H1 (cell line): Measurements from ENCODE around the gene AIMP1. TPM values are rescaled to one million over a fixed set of nuclear protein-coding genes. Genes with fewer than 3 reads are reported as not detected.

Source experiments
- CTCF ChIA-PET: fragments of 300-600 bp; sonication (Branson Sonifier 250); formaldehyde crosslinking; loops from one replicate; lab custom pipeline; 2021; ENCODE audit not compliant: partially characterized antibody; lab: Charles Lee
- POLR2A ChIA-PET: fragments of 300-600 bp; sonication (Branson Sonifier 250); formaldehyde crosslinking; loops from one replicate; lab custom pipeline; 2021; ENCODE audit warnings: inconsistent platforms; ENCODE audit not compliant: partially characterized antibody; lab: Charles Lee
- DNase-seq, 2 experiments: peaks; one replicate each; pipeline versions ENCODE4 v3.0.0 to v3.0.0-alpha.2; 2010 to 2022; ENCODE audit warnings: low spot score in 2 of 2, low read depth in 1 of 2, mixed read lengths in 1 of 2
- FAIRE-seq: peaks from 2 replicates; lab custom pipeline; 2011; peaks lifted over from hg19 to GRCh38; lab: Jason Lieb, UNC
- H2AFZ ChIP-seq: 2 replicates; pipeline ENCODE4 v1.8.1; 2012; ENCODE audit warnings: low read length, inconsistent platforms
- H2AK5ac ChIP-seq: 2 replicates; pipeline ENCODE4 v1.6.1; 2013; ENCODE audit warnings: low read depth, low read length
- H2BK120ac ChIP-seq: replicated peaks from 2 replicates; pipeline ENCODE3; 2013; ENCODE audit warnings: low read depth, low read length, inconsistent platforms
- H2BK12ac ChIP-seq: 2 replicates; pipeline ENCODE4 v1.6.1; 2013; ENCODE audit warnings: low read depth, low read length
- H2BK15ac ChIP-seq: 2 replicates; pipeline ENCODE4 v1.6.1; 2013; ENCODE audit warnings: low read length
- H2BK20ac ChIP-seq: 2 replicates; pipeline ENCODE4 v1.6.1; 2013; ENCODE audit warnings: low read length
- H2BK5ac ChIP-seq: 2 replicates; pipeline ENCODE4 v1.6.1; 2013; ENCODE audit warnings: low read depth, low read length
- H3K14ac ChIP-seq: 2 replicates; pipeline ENCODE4 v1.6.1; 2013; ENCODE audit warnings: inconsistent platforms; ENCODE audit not compliant: insufficient read length
- H3K18ac ChIP-seq: 2 replicates; pipeline ENCODE4 v1.6.1; 2013; ENCODE audit warnings: low read length; ENCODE audit errors: extremely low read depth
- H3K23ac ChIP-seq: 2 replicates; pipeline ENCODE4 v1.6.1; 2013; ENCODE audit warnings: inconsistent platforms; ENCODE audit not compliant: insufficient read length
- H3K23me2 ChIP-seq: 2 replicates; pipeline ENCODE4 v1.6.1; 2013; ENCODE audit warnings: low read depth, low read length
- H3K27ac ChIP-seq: 2 replicates; pipeline ENCODE4 v1.6.1; 2011; ENCODE audit warnings: low read depth, low read length, inconsistent platforms
- H3K27me3 ChIP-seq, 4 experiments: replicated peaks in 1 of 4; 1 replicate in 1 of 4; 2 replicates in 3 of 4; pipeline versions ENCODE4 v1.6.1 to v1.8.1; 2011 to 2013; ENCODE audit warnings: low read length in 3 of 4, mild to moderate bottlenecking in 3 of 4, inconsistent platforms in 2 of 4, mixed read lengths in 2 of 4, moderate library complexity in 1 of 4; ENCODE audit not compliant: control insufficient read depth in 3 of 4, insufficient read depth in 3 of 4; ENCODE audit errors: extremely low read depth in 1 of 4
- H3K36me3 ChIP-seq, 4 experiments: 2 replicates each; pipeline versions ENCODE4 v1.6.1 to v1.8.1; 2011 to 2013; ENCODE audit warnings: mild to moderate bottlenecking in 4 of 4, low read length in 3 of 4, moderate library complexity in 2 of 4, control low read depth in 1 of 4, inconsistent platforms in 1 of 4; ENCODE audit not compliant: insufficient read depth in 4 of 4, control insufficient read depth in 2 of 4
- H3K4ac ChIP-seq: replicated peaks from 2 replicates; pipeline ENCODE3; 2013; ENCODE audit warnings: low read length, low read depth, mixed read lengths, inconsistent platforms; ENCODE audit not compliant: insufficient read length
- H3K4me1 ChIP-seq, 4 experiments: replicated peaks in 1 of 4; 1 replicate in 1 of 4; 2 replicates in 3 of 4; pipeline versions ENCODE4 v1.6.1 to v1.8.1; 2011 to 2013; ENCODE audit warnings: low read length in 3 of 4, inconsistent platforms in 2 of 4, mixed read lengths in 1 of 4; ENCODE audit not compliant: insufficient read depth in 4 of 4, control insufficient read depth in 3 of 4
- H3K4me2 ChIP-seq, 2 experiments: 2 replicates each; pipeline versions ENCODE4 v1.6.1 to v1.8.1; 2011 to 2013; ENCODE audit warnings: low read depth in 2 of 2, low read length in 2 of 2, control low read depth in 1 of 2, inconsistent platforms in 1 of 2, mild to moderate bottlenecking in 1 of 2; ENCODE audit not compliant: insufficient read depth in 1 of 2
- H3K4me3 ChIP-seq, 4 experiments: fragments of 200-600, 300-600 bp in 1 of 4; sonication (generic), shearing (Covaris generic), sonication (Bioruptor Twin) in 1 of 4; 2 replicates each; pipeline versions ENCODE4 v1.5.1 to v1.8.1; 2011 to 2016; ENCODE audit warnings: low read length in 4 of 4, low read depth in 3 of 4, control low read depth in 2 of 4, inconsistent platforms in 2 of 4, mild to moderate bottlenecking in 2 of 4, mixed read lengths in 1 of 4, moderate library complexity in 1 of 4; ENCODE audit not compliant: insufficient read depth in 2 of 4; ENCODE audit errors: extremely low read depth in 1 of 4
- H3K56ac ChIP-seq: replicated peaks from 2 replicates; pipeline ENCODE3; 2013; ENCODE audit warnings: low read depth, mild to moderate bottlenecking, mixed read lengths, low read length, inconsistent platforms; ENCODE audit not compliant: insufficient read length
- H3K79me1 ChIP-seq: 2 replicates; pipeline ENCODE4 v1.6.1; 2013; ENCODE audit warnings: low read depth, low read length, control low read depth
- H3K79me2 ChIP-seq, 2 experiments: 2 replicates each; pipeline versions ENCODE4 v1.6.1 to v1.8.1; 2012 to 2013; ENCODE audit warnings: low read length in 2 of 2, mild to moderate bottlenecking in 2 of 2, inconsistent platforms in 1 of 2; ENCODE audit not compliant: insufficient read depth in 2 of 2, control insufficient read depth in 1 of 2
- H3K9ac ChIP-seq, 4 experiments: replicated peaks in 1 of 4; 1 replicate in 1 of 4; 2 replicates in 3 of 4; pipeline versions ENCODE4 v1.6.1 to v1.8.1; 2011 to 2013; ENCODE audit warnings: low read depth in 3 of 4, low read length in 3 of 4, control low read depth in 2 of 4, mild to moderate bottlenecking in 2 of 4, moderate library complexity in 2 of 4, inconsistent platforms in 1 of 4; ENCODE audit errors: extremely low read depth in 1 of 4
- H3K9me3 ChIP-seq, 2 experiments: 2 replicates each; pipeline versions ENCODE4 v1.6.1 to v1.8.1; 2012 to 2013; ENCODE audit warnings: mild to moderate bottlenecking in 2 of 2, moderate library complexity in 2 of 2, control low read depth in 1 of 2, inconsistent platforms in 1 of 2, low read depth in 1 of 2, low read length in 1 of 2, mixed read lengths in 1 of 2; ENCODE audit not compliant: insufficient read depth in 2 of 2
- H4K20me1 ChIP-seq, 2 experiments: replicated peaks in 1 of 2; 2 replicates each; pipeline versions ENCODE3 to v1.8.1; 2011 to 2013; ENCODE audit warnings: inconsistent platforms in 2 of 2, low read length in 2 of 2, mild to moderate bottlenecking in 1 of 2; ENCODE audit not compliant: insufficient read depth in 2 of 2, control insufficient read depth in 1 of 2
- H4K5ac ChIP-seq: 2 replicates; pipeline ENCODE4 v1.6.1; 2013; ENCODE audit warnings: low read length, low read depth, mixed read lengths, inconsistent platforms; ENCODE audit not compliant: insufficient read length
- H4K8ac ChIP-seq: 2 replicates; pipeline ENCODE4 v1.8.0; 2013; ENCODE audit warnings: mild to moderate bottlenecking, moderate library complexity, low read length, inconsistent platforms; ENCODE audit not compliant: insufficient read depth; ENCODE audit errors: extremely low read depth
- H4K91ac ChIP-seq: replicated peaks from 2 replicates; pipeline ENCODE3; 2013; ENCODE audit warnings: low read length, mixed read lengths, inconsistent platforms; ENCODE audit not compliant: insufficient read length
- BRCA1 ChIP-seq: IDR thresholded peaks from 2 replicates; pipeline ENCODE4 v1.6.1; 2012; ENCODE audit warnings: low read depth, low read length, improper control_type of control experiment
- CBX8 ChIP-seq: fragments of 300-800, 300-1000 bp; sonication (generic); IDR thresholded peaks from 2 replicates; pipeline ENCODE4 v1.7.1; 2016; ENCODE audit warnings: low read depth, low read length, borderline replicate concordance
- EGR1 ChIP-seq: IDR thresholded peaks from 2 replicates; pipeline ENCODE4 v1.6.1; 2011; ENCODE audit warnings: low read depth, low read length, borderline replicate concordance
- EZH2 ChIP-seq: fragments of 200-600 bp; sonication (generic); IDR thresholded peaks from 2 replicates; pipeline ENCODE4 v1.7.1; 2012; ENCODE audit warnings: low read depth, mild to moderate bottlenecking, moderate library complexity, low read length, inconsistent platforms; ENCODE audit not compliant: severe bottlenecking
- JUND ChIP-seq: IDR thresholded peaks from 2 replicates; pipeline ENCODE4 v1.6.1; 2011; ENCODE audit warnings: mild to moderate bottlenecking, improper control_type of control experiment, low read length
- POLR2A ChIP-seq, 2 experiments: IDR thresholded peaks; 1 replicate in 1 of 2; 2 replicates in 1 of 2; pipeline ENCODE4 v1.6.1; 2011; ENCODE audit warnings: low read depth in 2 of 2, low read length in 2 of 2, mild to moderate bottlenecking in 2 of 2; ENCODE audit errors: control extremely low read depth in 1 of 2
- RAD21 ChIP-seq, 2 experiments: IDR thresholded peaks in 1 of 2; conservative IDR thresholded peaks in 1 of 2; 2 replicates each; pipeline ENCODE4 v1.6.1; 2011; ENCODE audit warnings: low read depth in 2 of 2, low read length in 2 of 2, improper control_type of control experiment in 1 of 2, inconsistent platforms in 1 of 2, mild to moderate bottlenecking in 1 of 2, moderate library complexity in 1 of 2
- RBBP5 ChIP-seq: IDR thresholded peaks from 2 replicates; pipeline ENCODE4 v1.7.1; 2012; ENCODE audit warnings: low read depth, mild to moderate bottlenecking, inconsistent platforms, low read length, moderate library complexity, borderline replicate concordance
- RFX5 ChIP-seq: IDR thresholded peaks from 2 replicates; pipeline ENCODE4 v1.6.1; 2011; ENCODE audit warnings: low read depth, low read length, improper control_type of control experiment, borderline replicate concordance
- SIN3A ChIP-seq, 2 experiments: IDR thresholded peaks in 1 of 2; conservative IDR thresholded peaks in 1 of 2; 2 replicates each; pipeline ENCODE4 v1.6.1; 2011 to 2012; ENCODE audit warnings: low read length in 2 of 2, improper control_type of control experiment in 1 of 2, low read depth in 1 of 2, mild to moderate bottlenecking in 1 of 2
- TAF1 ChIP-seq: IDR thresholded peaks from 2 replicates; pipeline ENCODE4 v1.6.1; 2011; ENCODE audit warnings: mild to moderate bottlenecking, low read depth, low read length
- TAF7 ChIP-seq: optimal IDR thresholded peaks from 2 replicates; pipeline ENCODE3; 2011; ENCODE audit warnings: low read depth, mild to moderate bottlenecking, inconsistent platforms, low read length, moderate library complexity, borderline replicate concordance
- TBP ChIP-seq: IDR thresholded peaks from 2 replicates; pipeline ENCODE4 v1.6.1; 2011; ENCODE audit warnings: low read depth, low read length, improper control_type of control experiment
- TCF12 ChIP-seq: IDR thresholded peaks from 2 replicates; pipeline ENCODE4 v1.6.1; 2011; ENCODE audit warnings: low read depth, mild to moderate bottlenecking, low read length
- TEAD4 ChIP-seq: IDR thresholded peaks from 2 replicates; pipeline ENCODE4 v1.6.1; 2012; ENCODE audit warnings: low read depth, low read length, inconsistent platforms, mixed read lengths
- WGBS, 2 experiments: shearing (Covaris generic) in 1 of 2; methylation state at CpG; one replicate each; pipeline versions ENCODE4 v1.1.6 to v1.1.7; 2013 to 2015; ENCODE audit warnings: low lambda C conversion rate in 2 of 2, mixed read lengths in 2 of 2, inconsistent platforms in 1 of 2, low coverage in 1 of 2, missing lambda C conversion rate in 1 of 2; ENCODE audit not compliant: insufficient replicate concordance in 2 of 2, insufficient coverage in 1 of 2, insufficient read length in 1 of 2; ENCODE audit errors: extremely low coverage in 1 of 2, missing lambda C conversion rate in 1 of 2; 5-methylcytosine and 5-hydroxymethylcytosine counted together
- polyA plus RNA-seq, 7 experiments: library from polyadenylated mRNA; depleted of rRNA in 3 of 7; stranded (reverse) in 5 of 7; unstranded in 2 of 7; fragments of >200 nt in 5 of 7; fragments of 200-250 nt in 2 of 7; gene quantifications; 1 replicate in 5 of 7; 2 replicates in 1 of 7; 4 replicates in 1 of 7; pipeline versions ENCODE4 v1.2.1 to v1.2.3, GENCODE V29; 2011 to 2013; ENCODE audit warnings: missing spikeins in 2 of 7, mixed read lengths in 2 of 7
- total RNA-seq: library from RNA; stranded (reverse); fragmentation: NEBNext Ultra II Directional; extraction: Animal tissue kit (Norgen Biotek cat#: 25700); gene quantifications from 2 replicates; pipeline ENCODE4 v1.2.1, GENCODE V29; 2021

Gene AIMP1
- total and polyA plus RNA-seq, 2 of the 8 experiments (the other 6 are each of a cell fraction or from before 2014, with no cell fraction given): 7.9 to 54.6 TPM

DNA sequence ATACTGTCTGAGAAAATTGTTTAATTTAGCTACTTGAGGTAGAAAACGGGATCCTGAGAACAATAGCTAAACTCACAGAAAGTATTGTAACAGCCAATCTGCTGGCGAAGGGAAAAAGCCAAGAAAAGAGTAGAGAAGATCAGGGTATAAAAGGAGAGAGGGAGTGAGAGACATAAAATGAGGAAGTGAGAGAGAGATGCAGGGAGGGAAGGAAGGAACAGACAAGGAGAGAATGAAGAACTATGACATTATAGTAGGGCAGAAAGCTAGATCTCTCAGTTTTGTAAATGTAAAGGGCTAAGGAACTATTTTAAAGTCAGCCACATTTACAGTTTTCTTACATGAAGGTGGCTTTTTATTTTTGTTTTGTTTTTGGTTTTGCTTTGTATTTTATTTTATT lies 53.9 kb downstream of the AIMP1 start:
- Histone ChIP-seq H3K79me2 (no peaks in the 10 kb centered on the region), H2BK5ac (no peak overlapping the region), H3K36me3 (no peaks in the 10 kb centered on the region), H3K79me1 (no peaks in the 10 kb centered on the region), H4K5ac (no peak overlapping the region), H3K27ac (no peak overlapping the region), H2BK15ac (no peak overlapping the region), H3K23me2 (no peaks in the 10 kb centered on the region), H3K9ac (no peak overlapping the region), H3K4me2 (no peak overlapping the region), H3K14ac (no peak overlapping the region), H2AK5ac (no peak overlapping the region), H3K27me3 (no peaks in the 10 kb centered on the region), H3K18ac (no peak overlapping the region), H4K20me1 (no peaks in the 10 kb centered on the region), H4K91ac (no peak overlapping the region), H2BK12ac (no peak overlapping the region), H4K8ac (no peak overlapping the region), H3K23ac (no peak overlapping the region), H3K4ac (no peak overlapping the region), H3K9me3 (no peaks in the 10 kb centered on the region), H3K4me3 (no peak overlapping the region), H3K56ac (no peak overlapping the region), H2AFZ (peak overlapping the region; percentile 90), H3K4me1 (no peaks in the 10 kb centered on the region), H2BK120ac (no peak overlapping the region), H2BK20ac (no peak overlapping the region)
- DNase-seq (no peak), FAIRE-seq (no peak)
- 86% methylated on average over 2 of the region's 2 CpGs; no CpG with 5 or more reads in 1 of the 2 experiments for WGBS, 2 experiments
- CTCF ChIA-PET: interaction anchor here (0.8 to 4.5 kb wide), 30 partner anchors 9 to 812 kb away, joined by 3 to 36 read pairs (median 4); no protein-coding TSS in a partner anchor
- POLR2A ChIA-PET: no interaction called here
- TF ChIP-seq JUND (no peak), TAF1 (no peak), TBP (no peak), RFX5 (no peak), SIN3A (conservative IDR thresholded peaks at IDR 0.05 in 1 of 2, IDR thresholded peaks at IDR 0.05 in 1 of 2; ENCODE audit: low read depth in 1 of 2, low read length in 2 of 2) (no peak), TEAD4 (no peak), CBX8 (no peak), TAF7 (no peak), TCF12 (no peak), BRCA1 (no peak), RAD21 (IDR thresholded peaks at IDR 0.05 in 1 of 2, conservative IDR thresholded peaks at IDR 0.05 in 1 of 2; ENCODE audit: low read depth in 2 of 2, low read length in 2 of 2) (no peak), EGR1 (no peak), POLR2A (IDR thresholded peaks at IDR 0.05; ENCODE audit: control extremely low read depth in 1 of 2, low read depth in 2 of 2, low read length in 2 of 2) (no peak), EZH2 (no peak), RBBP5 (no peak)
